Dedifferentiated amniotic fluid mesenchymal stem cell (primary cell): ENCODE results near the gene PRC1.
"Not testable (repeated sequence)": the region's sequence is repeated elsewhere in the genome, so short reads cannot be mapped to it uniquely, and the experiment has no call there.

Experiments
- DNase-seq: peaks from one replicate; pipeline ENCODE4 v3.0.0-alpha.2; 2016; ENCODE audit errors: extremely low spot score

The PRC1 gene

DNA sequence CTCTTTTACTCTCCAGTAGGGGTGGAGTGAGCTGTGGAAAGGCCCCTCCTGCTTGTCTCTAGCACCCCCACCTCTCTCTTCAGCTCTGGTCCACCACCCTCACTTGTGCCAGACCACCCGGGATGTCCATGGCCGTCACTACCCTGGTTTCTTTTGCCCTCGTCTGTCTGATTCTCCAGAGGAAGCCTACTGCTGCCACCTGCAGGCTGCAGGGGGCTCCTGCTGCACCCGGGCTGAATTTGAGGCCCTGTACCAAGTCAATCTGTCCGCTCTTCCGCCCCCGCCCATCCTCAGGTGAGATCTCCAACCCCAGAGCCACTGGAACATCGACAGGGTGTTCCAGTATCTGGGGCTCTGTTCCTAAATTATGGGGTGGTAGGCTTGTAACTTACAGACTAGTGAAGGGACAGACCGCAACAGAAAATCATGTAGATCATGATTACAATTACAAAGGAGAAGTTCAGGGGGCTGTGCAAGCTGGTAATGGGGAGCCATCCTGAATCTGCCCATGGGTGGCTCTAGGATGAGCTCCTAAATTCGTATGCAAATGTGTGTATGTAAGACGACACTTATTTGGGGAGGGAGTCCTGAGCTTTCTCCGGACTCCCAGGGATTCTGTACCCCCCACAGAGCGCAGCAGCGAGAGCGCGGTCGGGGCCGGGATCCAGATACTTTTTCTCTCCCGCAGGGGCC, 59.9 kb downstream of the PRC1 start:
- peak; percentile 69 for DNase-seq

DNA sequence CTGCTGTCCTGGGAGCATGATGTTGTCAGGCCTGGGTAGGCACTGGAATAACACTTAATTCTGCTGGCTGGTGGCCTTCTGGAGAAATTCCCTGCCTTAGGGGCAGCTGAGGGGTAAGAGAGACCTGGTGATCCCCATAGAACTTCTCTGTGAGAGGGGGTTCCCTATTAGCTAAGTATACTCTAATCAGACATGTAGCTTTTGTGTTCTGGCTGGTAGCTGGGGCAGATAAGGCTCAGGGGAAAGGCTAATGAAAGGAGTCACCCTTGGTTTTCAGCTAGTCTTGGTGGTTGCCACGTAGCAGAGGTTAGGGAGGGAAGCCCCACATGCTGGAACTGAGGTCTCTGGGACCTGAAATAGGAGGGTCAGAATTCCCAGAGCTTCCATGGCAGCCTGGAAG, 61.0 kb downstream of the PRC1 start:
- DNase-seq = no peak

DNA sequence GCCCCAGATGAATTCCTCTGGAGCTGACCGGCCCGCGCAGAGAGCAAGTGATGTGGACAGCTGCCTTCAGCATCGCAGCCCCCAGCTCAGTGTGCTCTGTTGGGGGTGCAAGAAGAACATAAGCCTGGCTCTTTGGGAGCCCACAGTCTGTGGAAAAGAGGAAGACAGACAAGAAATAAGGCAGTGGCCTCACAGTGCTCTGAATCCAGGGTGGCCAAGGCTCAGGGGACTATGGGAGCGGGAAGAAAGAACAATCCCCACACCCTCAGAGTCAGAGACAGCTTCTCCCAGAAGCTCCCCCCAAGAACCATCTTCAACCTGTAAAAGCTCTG, 61.7 kb downstream of the PRC1 start:
- no peak for DNase-seq

DNA sequence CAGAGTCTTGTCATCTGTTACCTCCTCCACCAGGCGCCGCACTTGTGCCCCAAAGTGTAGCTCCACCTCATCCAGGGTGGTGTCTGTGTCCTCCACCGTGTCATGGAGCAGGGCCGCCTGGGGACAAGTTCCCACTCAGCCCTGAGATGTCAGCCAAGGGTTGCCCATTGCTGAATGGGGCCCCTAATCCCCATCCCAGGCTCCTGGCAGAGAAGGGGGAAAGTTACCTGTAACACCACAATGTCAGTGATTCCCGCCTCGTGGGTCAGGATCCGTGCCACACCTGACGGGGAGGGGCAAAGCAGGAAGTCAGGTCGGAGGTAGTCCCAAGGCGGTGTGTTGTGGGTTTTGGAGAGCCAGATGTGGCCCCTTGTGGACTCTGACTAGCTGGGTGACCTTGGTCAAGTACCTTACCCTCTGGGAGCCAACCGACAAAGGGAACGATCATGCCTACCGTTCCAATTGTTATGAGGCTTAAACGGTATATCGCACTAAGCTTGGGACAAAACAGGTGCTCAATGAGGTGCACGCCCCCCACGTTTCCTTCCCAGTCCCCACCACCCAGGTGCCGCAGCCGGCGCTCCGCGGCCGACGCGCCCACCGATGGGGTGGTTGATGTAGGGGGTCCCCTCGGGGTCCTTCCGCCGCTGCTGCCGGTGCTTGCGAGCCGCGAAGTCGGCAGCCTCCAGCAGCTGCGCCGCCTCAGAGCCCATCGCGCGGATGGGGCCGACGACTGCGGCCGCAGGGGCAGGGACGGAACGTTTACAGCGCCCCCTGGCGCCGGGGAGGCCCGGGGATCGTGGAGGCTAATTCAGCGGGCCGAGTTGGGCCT, 62.3 kb downstream of the PRC1 start, which contains the start of gene HDDC3:
HDDC3 (minus strand) TSS at position 722 of the 832 bp plus-strand sequence; CDS start at position 713, 9 bp downstream.
- DNase-seq = peak; percentile 76

DNA sequence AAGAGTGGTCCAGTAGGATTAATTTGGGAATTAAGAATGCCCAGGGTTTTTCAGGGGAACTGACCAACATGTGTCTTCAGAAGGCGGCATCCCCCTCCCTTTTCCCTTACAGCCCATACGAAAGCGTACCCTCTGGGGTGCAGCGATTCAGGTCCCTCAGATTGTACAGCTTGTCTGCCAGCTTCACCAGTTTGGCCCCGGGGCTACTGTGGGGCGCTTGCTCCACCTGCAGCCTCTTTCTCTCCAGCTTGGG, 62.8 kb downstream of the PRC1 start:
- no peak for DNase-seq

DNA sequence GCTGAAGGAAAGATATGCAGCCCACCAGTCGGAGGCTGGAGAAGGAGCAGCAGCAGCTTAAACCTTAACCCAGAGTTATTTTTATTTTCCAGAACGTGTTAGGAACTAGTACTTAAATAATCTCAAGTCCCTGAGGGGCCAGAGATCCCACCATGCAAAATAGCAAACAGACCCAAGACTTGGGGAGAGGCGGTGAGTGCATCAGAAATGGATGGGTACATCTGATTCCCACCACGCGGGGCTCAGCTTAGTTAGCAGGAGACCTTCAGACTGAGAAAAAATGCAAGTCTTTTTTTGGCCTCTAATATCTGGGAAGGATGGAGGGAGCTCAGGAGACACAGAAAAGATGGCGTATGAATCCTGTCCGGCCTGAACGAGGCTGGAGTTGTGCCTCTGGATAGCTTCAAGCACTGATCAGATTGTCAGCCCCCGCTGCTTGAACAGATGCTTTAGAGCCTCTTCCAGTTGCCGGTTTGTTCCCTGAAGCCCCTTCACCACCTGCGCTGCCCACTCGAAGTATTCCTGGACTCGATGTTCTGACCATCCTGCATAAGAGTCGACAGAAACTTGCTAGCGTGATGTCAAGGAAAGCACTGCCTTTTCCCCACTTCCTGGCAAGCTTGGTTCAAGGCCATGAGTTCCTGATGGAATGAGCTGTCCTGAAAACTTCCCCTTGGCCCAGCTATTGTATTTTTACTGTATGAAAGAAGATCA, 63.3 kb downstream of the PRC1 start:
- DNase-seq = no peak

DNA sequence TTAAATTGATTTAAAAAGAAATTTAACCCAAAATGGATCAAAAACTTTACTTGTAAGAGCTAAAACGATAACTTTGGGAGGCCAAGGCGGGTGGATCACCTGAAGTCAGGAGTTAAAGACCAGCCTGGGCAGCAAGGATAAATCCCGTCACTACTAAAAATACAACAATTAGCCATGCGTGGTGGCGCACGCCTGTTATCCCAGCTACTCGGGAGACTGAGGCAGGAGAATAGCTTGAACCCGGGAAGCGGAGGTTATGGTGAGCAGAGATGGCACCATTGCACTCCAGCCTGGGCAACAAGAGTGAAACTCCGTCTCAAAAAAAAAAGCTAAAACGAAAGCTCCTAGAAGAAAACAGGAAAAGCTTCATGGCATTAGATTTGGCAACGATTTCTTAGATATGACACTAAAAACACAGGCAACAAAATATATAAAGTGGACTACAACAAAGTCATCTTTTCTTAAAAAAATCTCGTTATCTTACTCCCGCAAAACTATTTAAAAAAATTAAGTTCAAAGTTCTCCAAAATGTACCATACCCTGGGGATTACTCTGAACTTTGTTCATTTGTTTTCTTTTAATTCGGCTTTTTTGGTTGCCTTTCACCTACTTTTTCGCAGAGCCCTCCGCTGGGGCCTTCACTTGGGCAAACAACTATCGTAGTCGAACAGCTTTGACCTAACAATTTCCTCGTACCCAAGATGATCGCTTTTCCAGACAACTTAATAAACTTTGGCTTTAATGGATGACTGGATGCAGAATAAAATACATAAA, 64.9 kb downstream of the PRC1 start:
- peak; percentile 18 for DNase-seq

DNA sequence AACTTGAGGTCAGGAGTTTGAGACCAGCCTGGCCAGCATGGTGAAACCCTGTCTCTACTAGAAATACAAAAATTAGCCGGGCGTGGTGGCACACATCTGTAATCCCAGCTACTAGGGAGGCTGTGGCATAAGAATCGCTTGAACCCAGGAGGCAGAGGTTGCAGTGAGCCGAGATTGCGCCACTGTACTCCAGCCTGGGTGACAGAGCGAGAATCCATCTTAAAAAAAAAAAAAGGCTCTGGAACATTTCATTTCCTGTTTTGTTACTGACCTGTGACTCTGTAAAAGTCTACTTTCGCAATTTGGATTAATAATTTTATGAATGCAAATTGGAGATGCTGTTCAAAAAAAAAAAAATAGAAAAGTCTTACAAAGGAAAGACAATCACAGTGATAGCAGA, 66.2 kb downstream of the PRC1 start:
- not testable (repeated sequence) for DNase-seq

DNA sequence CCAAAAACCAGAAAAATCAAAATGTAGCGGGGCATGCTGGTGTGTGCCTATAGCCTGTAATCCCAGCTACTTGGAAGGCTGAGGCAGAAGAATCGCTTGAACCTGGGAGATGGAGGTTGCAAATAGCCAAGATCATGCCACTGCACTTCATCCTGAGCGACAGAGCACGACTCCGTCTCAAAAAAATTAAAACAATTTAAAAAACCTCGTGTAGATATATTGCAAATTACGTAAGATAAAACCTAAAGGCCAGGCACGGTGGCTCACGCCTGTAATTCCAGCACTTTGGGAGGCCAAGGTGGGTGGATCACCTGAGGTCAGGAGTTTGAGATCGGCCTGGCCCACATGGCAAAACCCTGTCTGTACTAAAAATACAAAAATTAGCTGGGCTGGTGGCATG, 67.6 kb downstream of the PRC1 start:
- DNase-seq = not testable (repeated sequence)

DNA sequence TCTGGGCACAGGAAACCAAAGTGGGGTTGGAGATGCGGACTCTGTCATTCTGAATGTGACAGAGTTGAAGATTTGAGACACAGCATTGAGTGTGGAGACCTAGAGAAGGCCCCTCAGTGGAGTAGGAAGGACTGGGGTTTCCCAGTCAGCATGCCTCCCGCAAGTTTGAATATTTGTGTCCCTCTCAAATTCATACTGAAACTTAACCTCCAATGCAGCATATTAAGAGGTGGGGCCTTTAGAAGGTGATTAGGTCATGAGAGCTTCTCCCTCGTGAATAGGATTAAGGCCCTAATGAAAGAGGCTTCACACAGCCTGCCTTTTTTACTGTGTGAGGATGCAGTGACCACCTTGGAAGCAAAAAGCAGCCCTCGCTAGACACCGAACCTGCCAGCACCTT, 70.0 kb downstream of the PRC1 start:
- DNase-seq = no peak

DNA sequence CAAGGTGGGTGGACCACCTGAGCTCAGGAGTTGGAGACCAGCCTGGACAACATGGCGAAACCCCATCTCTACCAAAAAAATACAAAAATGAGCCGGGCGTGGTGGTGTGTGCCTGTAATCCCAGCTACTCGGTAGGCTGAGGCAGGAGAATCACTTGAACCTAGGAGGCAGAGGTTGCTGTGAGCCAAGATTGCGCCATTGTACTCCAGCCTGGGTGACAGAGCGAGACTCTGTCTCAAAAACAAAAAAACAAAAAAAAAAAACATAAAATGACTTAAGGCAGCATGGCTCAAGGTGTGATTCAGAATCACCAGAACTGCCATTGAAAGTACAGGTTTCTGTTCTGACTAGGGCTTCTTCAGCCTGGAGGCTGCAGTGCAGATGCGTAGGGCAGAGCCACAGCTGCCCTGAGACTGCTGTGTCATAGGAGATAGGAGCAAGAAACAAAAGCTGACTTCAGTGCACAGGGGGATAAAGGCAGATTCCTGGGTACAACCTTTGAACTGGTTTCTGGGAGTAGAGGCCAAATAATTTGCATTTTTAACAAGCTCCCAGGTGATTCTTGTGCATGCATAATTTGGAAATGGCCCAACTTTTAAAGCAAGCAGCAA, 71.5 kb downstream of the PRC1 start:
- DNase-seq = not testable (repeated sequence)

DNA sequence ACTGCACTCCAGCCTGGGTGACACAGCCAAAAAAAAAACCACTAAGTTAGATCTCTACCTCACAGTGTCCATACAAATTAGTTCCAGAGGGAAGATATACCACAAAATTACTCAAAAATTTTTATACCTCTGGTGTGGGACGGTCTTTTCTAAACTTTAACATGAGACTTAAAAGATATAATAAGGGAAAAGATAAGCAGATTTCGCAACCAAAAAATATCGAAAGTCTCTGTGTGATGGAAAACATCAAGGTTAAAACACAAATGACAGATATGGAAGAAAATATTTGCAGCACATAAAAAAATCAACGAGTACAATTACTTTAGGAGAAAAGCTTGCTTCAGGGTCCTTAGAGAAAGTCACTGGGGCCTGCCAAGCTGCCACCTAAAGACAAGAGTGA, 72.4 kb downstream of the PRC1 start:
- no peak for DNase-seq

DNA sequence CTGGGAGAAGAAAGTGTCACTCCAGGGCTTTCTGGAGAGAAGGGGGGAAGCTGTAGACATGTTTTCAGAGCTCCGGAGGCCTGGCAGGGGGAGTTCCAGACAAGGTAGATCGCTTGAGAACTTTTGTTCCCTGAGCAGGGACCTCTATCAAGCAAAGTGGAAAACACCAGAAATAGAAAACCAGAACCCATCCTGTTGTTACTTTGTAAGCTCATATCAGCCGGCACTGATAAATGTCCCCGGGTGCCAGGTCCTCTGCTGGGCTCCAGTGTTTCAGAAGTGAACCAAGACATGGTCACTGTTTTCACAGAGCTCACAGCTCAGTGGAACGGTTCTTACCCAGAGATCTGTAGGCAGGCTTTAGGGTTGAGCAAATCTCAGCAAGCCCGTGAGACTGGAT, 75.5 kb downstream of the PRC1 start:
- DNase-seq = no peak

DNA sequence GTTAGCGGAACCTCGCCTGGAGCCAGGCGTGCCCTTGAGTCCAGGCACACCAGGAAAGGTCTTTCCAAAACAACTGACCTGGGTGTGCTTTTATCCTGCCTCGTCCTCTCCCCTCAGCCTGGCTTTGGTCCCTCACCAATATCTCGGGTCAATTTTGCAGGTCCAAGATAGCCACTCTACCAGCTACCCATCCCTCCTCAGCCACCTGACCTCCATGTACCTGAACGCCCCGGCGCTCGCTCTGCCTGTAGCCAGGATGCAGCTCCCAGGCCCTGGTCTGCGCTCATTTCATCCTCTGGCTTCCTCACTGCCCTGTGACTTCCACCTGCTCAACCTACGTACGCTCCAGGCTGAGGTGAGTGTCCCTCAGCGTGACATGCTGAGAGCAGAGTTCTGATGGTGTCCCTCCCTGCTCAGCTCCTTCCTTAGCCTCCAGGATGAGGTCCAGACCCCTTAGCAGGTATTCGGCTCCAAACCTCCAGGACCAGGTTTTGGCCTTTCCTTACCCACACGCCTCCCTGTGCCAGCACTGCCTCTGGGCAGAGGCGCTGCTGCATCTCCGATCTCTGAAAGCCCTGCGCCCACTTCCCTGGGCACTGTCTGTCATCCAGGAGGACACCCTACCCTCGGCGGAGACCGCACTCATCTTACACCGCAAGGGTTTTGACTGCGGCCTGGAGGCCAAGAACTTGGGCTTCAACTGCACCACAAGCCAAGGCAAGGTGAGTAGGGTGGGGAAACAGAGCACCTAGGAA, 76.1 kb downstream of the PRC1 start:
- DNase-seq = no peak

DNA sequence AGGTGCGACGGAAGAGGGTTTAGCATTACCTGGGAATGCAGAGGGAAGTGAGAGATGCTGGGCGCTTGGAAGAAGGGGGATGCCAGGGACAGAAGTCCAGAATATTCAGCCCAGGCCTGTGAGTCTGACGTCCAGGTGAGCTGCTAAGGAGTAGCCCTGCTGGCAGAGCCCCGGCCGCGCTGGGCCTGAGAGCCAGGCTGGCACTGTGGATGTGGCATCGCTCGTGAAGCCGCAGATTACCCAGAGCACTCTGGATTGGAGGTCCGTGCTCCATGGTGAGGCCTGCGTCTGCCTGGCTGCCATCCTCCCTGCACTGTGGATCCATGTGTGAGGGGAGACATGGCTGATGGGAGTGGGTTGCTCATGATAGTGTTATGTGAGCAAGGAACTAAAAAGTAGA, 76.8 kb downstream of the PRC1 start:
- no peak for DNase-seq

DNA sequence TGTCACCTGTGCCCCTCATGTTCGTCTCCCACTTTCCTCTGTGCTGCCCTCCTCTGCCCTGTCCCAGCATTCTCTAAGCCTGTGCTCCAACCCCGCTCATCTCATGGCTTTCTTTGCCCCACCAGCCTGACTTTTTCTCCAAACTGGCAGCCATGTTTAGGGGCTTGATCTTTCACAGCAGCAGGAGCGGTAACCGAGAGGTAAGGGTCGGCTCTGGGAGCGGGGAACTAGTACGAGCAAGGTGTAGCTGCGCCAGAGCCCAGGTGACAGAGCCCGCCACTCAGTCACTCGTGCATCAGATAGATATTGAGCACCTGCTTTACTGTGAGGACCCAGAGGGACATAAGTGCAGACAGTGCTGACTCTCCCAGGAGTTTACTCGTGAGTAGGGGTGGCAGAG, 77.9 kb downstream of the PRC1 start:
- no peak for DNase-seq
